ENCODE data around the gene NFATC2.

Gene NFATC2

GRCh38 chr20:51446656-51447055 is 95.9 kb downstream of the NFATC2 start:
- TF ChIP-seq NFIC (IDR thresholded peaks at IDR 0.05) = no peak
- TF ChIP-seq REST (IDR thresholded peaks at IDR 0.05; ENCODE audit: low read depth) = no peak
- no peak for TF ChIP-seq TEAD4 (IDR thresholded peaks at IDR 0.05)
- TF ChIP-seq TCF12 (IDR thresholded peaks at IDR 0.05; ENCODE audit: low read depth) = no peak
- no peak for TF ChIP-seq CEBPB (IDR thresholded peaks at IDR 0.05)
- no peak for TF ChIP-seq ZBTB7A (IDR thresholded peaks at IDR 0.05; ENCODE audit: low read depth)
- no peak for TF ChIP-seq CREB1 (IDR thresholded peaks at IDR 0.05; ENCODE audit: low read depth)
- no peak for TF ChIP-seq FOXM1 (IDR thresholded peaks at IDR 0.05; ENCODE audit: borderline replicate concordance, low read depth)
- TF ChIP-seq, protein P1, sequence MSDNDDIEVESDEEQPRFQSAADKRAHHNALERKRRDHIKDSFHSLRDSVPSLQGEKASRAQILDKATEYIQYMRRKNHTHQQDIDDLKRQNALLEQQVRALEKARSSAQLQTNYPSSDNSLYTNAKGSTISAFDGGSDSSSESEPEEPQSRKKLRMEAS (IDR thresholded peaks at IDR 0.05) = no peak
- TF ChIP-seq RAD21 (IDR thresholded peaks at IDR 0.05; ENCODE audit: low read depth) = no peak
- TF ChIP-seq EP300 (IDR thresholded peaks at IDR 0.05; ENCODE audit: borderline replicate concordance) = no peak
- no peak for TF ChIP-seq TAF1 (IDR thresholded peaks at IDR 0.05; ENCODE audit: low read depth)
- TF ChIP-seq, protein P2, sequence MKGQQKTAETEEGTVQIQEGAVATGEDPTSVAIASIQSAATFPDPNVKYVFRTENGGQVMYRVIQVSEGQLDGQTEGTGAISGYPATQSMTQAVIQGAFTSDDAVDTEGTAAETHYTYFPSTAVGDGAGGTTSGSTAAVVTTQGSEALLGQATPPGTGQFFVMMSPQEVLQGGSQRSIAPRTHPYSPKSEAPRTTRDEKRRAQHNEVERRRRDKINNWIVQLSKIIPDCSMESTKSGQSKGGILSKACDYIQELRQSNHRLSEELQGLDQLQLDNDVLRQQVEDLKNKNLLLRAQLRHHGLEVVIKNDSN (IDR thresholded peaks at IDR 0.05) = no peak
- no peak for TF ChIP-seq YY1 (IDR thresholded peaks at IDR 0.05; ENCODE audit: low read depth)

DNA sequence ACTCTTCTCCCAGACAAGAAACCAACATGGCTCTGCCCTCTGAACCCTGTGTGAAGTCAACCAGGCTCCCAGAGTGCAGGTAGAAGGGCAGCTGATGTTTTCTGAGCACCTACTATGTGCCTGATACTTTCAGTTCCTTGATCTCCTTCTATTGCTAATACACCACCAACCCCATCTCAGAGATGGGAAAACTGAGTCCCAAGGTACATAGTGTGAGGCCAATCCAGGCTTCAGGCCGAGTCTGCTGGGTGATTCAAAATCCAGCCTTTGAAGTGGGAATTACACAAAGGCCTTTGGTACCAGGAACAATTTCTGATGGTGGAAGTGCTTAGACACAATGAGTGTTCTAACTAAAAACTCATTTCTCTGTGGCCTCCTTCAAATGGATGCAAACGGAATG is 96.3 kb downstream of the NFATC2 start:
- no peak for TF ChIP-seq CREB1 (IDR thresholded peaks at IDR 0.05; ENCODE audit: low read depth)

- no peak for TF ChIP-seq YY1 (IDR thresholded peaks at IDR 0.05; ENCODE audit: low read depth)
- TF ChIP-seq CEBPB (IDR thresholded peaks at IDR 0.05) = no peak
- TF ChIP-seq, protein P1 (IDR thresholded peaks at IDR 0.05) = no peak
- TF ChIP-seq, protein P2 (IDR thresholded peaks at IDR 0.05) = no peak
- TF ChIP-seq CREB1 (IDR thresholded peaks at IDR 0.05; ENCODE audit: low read depth) = no peak
- TF ChIP-seq TEAD4 (IDR thresholded peaks at IDR 0.05) = no peak
These were observed 96.9 kb downstream of the NFATC2 start for GRCh38 chr20:51445591-51445990.

DNA sequence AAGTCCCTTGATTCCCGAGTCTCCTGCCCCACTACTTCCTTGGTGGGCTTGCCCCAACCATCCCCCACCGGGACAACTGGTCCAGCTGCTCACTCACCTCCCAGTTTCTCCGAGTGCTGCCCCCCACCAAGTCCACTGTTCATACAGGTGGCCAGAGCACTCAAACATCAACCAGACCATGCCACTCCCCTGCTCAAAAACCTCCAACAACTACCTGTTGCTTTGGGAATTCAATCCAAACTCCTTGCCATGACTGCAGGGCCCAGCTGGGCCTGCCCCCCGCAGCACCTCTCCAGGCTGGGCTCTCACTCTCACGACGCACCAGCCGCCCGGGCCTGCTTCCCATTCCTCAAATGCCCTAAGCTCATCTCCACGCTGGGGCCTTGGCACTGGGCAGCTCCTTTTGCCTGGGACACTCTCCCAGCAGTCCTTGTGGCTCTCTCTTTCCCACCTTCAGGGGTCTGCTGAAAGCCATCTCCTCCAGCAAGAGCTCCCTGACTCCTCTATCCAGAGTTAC is 97.5 kb downstream of the NFATC2 start:
- TF ChIP-seq REST (IDR thresholded peaks at IDR 0.05; ENCODE audit: low read depth) = no peak
- TF ChIP-seq TEAD4 (IDR thresholded peaks at IDR 0.05) = no peak
- no peak for TF ChIP-seq NFIC (IDR thresholded peaks at IDR 0.05)
- no peak for TF ChIP-seq YY1 (IDR thresholded peaks at IDR 0.05; ENCODE audit: low read depth)
- TF ChIP-seq FOXM1 (IDR thresholded peaks at IDR 0.05; ENCODE audit: borderline replicate concordance, low read depth) = no peak
- no peak for TF ChIP-seq EP300 (IDR thresholded peaks at IDR 0.05; ENCODE audit: borderline replicate concordance)
- no peak for TF ChIP-seq CREB1 (IDR thresholded peaks at IDR 0.05; ENCODE audit: low read depth)

DNA sequence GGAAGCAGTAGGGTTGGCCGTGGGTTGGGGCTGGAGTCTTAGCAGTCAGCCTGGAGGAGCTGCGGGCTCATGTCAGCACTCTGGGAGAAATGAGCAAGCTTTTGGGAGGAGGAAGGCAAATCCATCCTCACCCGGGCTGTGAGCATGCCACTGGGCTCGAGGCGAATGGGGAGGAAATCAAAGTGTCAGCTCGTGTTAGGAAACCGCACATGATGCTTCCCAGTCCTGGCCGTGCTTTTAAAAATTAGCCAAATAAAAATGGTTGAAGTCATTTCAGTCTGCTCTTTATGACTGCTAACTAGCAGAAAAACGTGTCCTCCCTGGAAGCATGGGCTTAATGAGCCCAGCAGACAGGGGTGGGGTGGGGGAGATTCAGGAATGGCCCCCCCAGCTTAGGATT is 98.1 kb downstream of the NFATC2 start:
- no peak for TF ChIP-seq YY1 (IDR thresholded peaks at IDR 0.05; ENCODE audit: low read depth)
- TF ChIP-seq ZBTB7A (IDR thresholded peaks at IDR 0.05; ENCODE audit: low read depth) = no peak

GRCh38 chr20:51442602-51443001 is 99.9 kb downstream of the NFATC2 start:
- TF ChIP-seq, protein P2 (IDR thresholded peaks at IDR 0.05) = no peak
- TF ChIP-seq EP300 (IDR thresholded peaks at IDR 0.05; ENCODE audit: borderline replicate concordance) (no peak), CEBPB (IDR thresholded peaks at IDR 0.05) (no peak), TAF1 (IDR thresholded peaks at IDR 0.05; ENCODE audit: low read depth) (no peak), TCF12 (IDR thresholded peaks at IDR 0.05; ENCODE audit: low read depth) (no peak), TEAD4 (IDR thresholded peaks at IDR 0.05) (no peak), CREB1 (IDR thresholded peaks at IDR 0.05; ENCODE audit: low read depth) (no peak), NFIC (IDR thresholded peaks at IDR 0.05) (no peak), REST (IDR thresholded peaks at IDR 0.05; ENCODE audit: low read depth) (no peak), ZBTB7A (IDR thresholded peaks at IDR 0.05; ENCODE audit: low read depth) (no peak), YY1 (IDR thresholded peaks at IDR 0.05; ENCODE audit: low read depth) (no peak), RAD21 (IDR thresholded peaks at IDR 0.05; ENCODE audit: low read depth) (no peak), EGR1 (IDR thresholded peaks at IDR 0.05) (no peak), FOXM1 (IDR thresholded peaks at IDR 0.05; ENCODE audit: borderline replicate concordance, low read depth) (no peak)
- TF ChIP-seq, protein P1 (IDR thresholded peaks at IDR 0.05) = no peak
